ENCODE results near the gene QRFP.

DNA sequence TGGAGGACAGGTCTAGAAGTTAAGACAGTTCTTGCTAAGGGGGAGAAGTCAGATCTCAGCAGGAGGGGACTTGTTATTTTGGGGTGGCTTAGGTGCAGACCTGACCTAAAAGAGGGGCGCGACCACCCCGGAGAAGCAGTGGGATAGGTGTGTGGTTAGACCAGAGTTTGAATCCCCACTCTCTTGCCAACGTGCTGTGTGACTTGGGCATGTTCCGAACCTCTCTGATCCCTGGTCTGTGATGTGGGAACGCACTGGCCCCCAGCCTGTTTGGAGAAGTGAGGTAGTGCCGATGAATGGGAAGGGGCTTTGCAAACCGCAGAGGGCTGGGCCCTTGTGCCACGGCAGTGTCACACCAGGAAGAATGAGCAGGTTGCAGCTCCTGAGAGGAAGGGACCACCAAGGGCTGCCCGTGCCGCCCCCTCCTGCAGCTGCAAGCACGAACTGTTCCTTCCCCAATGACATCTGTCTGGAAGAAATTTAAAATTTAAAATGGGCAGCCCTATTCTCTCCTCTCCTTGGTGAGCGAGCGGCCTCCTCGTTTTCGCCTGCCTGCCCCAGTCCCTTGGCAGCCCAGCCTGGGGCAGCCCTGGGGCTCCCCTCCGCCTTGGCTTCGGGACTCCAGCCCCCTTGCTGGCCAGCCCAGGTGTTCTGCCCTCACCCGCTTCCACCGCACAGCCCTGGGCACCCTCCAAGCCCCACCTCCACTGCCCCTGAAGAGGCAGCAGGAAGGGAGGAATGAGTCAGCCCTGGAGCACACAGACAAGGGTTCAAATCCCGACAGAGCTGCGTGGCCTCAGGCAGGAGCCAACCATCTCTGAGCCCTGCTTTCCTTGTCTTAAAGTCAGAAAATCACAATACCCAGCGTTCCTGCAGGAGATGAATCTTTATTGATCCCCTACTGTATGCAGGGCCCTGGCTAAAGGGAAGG lies 40.8 kb upstream of the QRFP start:
- TF ChIP-seq, protein P1, sequence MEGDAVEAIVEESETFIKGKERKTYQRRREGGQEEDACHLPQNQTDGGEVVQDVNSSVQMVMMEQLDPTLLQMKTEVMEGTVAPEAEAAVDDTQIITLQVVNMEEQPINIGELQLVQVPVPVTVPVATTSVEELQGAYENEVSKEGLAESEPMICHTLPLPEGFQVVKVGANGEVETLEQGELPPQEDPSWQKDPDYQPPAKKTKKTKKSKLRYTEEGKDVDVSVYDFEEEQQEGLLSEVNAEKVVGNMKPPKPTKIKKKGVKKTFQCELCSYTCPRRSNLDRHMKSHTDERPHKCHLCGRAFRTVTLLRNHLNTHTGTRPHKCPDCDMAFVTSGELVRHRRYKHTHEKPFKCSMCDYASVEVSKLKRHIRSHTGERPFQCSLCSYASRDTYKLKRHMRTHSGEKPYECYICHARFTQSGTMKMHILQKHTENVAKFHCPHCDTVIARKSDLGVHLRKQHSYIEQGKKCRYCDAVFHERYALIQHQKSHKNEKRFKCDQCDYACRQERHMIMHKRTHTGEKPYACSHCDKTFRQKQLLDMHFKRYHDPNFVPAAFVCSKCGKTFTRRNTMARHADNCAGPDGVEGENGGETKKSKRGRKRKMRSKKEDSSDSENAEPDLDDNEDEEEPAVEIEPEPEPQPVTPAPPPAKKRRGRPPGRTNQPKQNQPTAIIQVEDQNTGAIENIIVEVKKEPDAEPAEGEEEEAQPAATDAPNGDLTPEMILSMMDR (IDR thresholded peaks at IDR 0.05; ENCODE audit: low read depth, low read length, missing input control) = no peak
- TF ChIP-seq, protein P2, sequence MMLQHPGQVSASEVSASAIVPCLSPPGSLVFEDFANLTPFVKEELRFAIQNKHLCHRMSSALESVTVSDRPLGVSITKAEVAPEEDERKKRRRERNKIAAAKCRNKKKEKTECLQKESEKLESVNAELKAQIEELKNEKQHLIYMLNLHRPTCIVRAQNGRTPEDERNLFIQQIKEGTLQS (IDR thresholded peaks at IDR 0.05) = no peak
- TF ChIP-seq TAF1 (conservative IDR thresholded peaks at IDR 0.05) (no peak), RAD21 (IDR thresholded peaks at IDR 0.05) (no peak)
- TF ChIP-seq, protein P3, sequence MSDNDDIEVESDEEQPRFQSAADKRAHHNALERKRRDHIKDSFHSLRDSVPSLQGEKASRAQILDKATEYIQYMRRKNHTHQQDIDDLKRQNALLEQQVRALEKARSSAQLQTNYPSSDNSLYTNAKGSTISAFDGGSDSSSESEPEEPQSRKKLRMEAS (IDR thresholded peaks at IDR 0.05) = no peak

All from liver (tissue), 3 donors.